PC-9 (cell line): Measurements from ENCODE around the gene CNIH3. TPM values are rescaled to one million over a fixed set of nuclear protein-coding genes. Genes with fewer than 3 reads are reported as not detected.

Experiments used
- BruUV-seq: library from RNA; stranded (reverse); fragments of 400-500 nt; replicated peaks from 2 replicates; lab custom pipeline; 2021; lab: Mats Ljungman, UMichigan
- CTCF ChIA-PET: fragments of 300-600 bp; sonication (Branson Sonifier 250); formaldehyde crosslinking; loops from one replicate; lab custom pipeline; 2022; ENCODE audit warnings: antibody characterized with exemption; lab: Charles Lee
- POLR2A ChIA-PET: fragments of 300-600 bp; sonication (Branson Sonifier 250); formaldehyde crosslinking; loops from one replicate; lab custom pipeline; 2022; ENCODE audit warnings: antibody characterized with exemption; ENCODE audit not compliant: unreplicated experiment; lab: Charles Lee
- DNase-seq, 2 experiments: peaks; one replicate each; pipeline versions ENCODE4 v3.0.0 to v3.0.0-alpha.2; 2015 to 2022; ENCODE audit warnings: mixed read lengths in 1 of 2
- H2AFZ ChIP-seq: fragments of 200-600 bp; sonication (generic); 2 replicates; pipeline ENCODE4 v1.8.1; 2017; ENCODE audit warnings: antibody characterized with exemption
- H3F3A ChIP-seq: fragments of 200-600 bp; sonication (generic); 2 replicates; pipeline ENCODE4 v1.8.1; 2017; ENCODE audit warnings: antibody characterized with exemption, mild to moderate bottlenecking, low read depth; ENCODE audit not compliant: insufficient read depth
- H3K27ac ChIP-seq: fragments of 200-600 bp; sonication (generic); 2 replicates; pipeline ENCODE4 v1.6.1; 2016; ENCODE audit warnings: mixed run types
- H3K27me3 ChIP-seq: fragments of 200-600 bp; sonication (generic); 2 replicates; pipeline ENCODE4 v1.6.1; 2016; ENCODE audit warnings: low read depth, mixed run types; ENCODE audit not compliant: insufficient read depth
- H3K36me3 ChIP-seq: fragments of 200-600 bp; sonication (generic); 2 replicates; pipeline ENCODE4 v1.6.1; 2016; ENCODE audit warnings: low read depth, mixed run types
- H3K4me1 ChIP-seq: fragments of 200-600 bp; sonication (generic); replicated peaks from 2 replicates; pipeline ENCODE4 v1.6.1; 2016; ENCODE audit warnings: mixed run types; ENCODE audit not compliant: insufficient read depth
- H3K4me2 ChIP-seq: fragments of 200-600 bp; sonication (generic); 2 replicates; pipeline ENCODE4 v1.6.1; 2017; ENCODE audit warnings: mixed run types
- H3K4me3 ChIP-seq: fragments of 200-600 bp; sonication (generic); 2 replicates; pipeline ENCODE4 v1.6.1; 2016; ENCODE audit warnings: mixed run types
- H3K79me2 ChIP-seq: fragments of 200-600 bp; sonication (generic); 2 replicates; pipeline ENCODE4 v1.6.1; 2017; ENCODE audit warnings: low read depth, mixed run types
- H3K9me2 ChIP-seq: fragments of 200-600 bp; sonication (generic); 2 replicates; pipeline ENCODE4 v1.8.1; 2017; ENCODE audit warnings: mild to moderate bottlenecking; ENCODE audit not compliant: insufficient read depth
- H3K9me3 ChIP-seq: fragments of 200-600 bp; sonication (generic); 2 replicates; pipeline ENCODE4 v1.8.1; 2016; ENCODE audit warnings: low read depth; ENCODE audit not compliant: insufficient read depth
- H4K20me1 ChIP-seq: fragments of 200-600 bp; sonication (generic); 2 replicates; pipeline ENCODE4 v1.8.1; 2017; ENCODE audit not compliant: insufficient read depth
- CTCF ChIP-seq: fragments of 200-600 bp; sonication (generic); conservative IDR thresholded peaks from 2 replicates; pipeline ENCODE4 v1.6.1; 2017; ENCODE audit warnings: mixed run types, antibody characterized with exemption, mild to moderate bottlenecking, moderate library complexity
- EZH2 ChIP-seq: fragments of 200-600 bp; sonication (generic); IDR thresholded peaks from 2 replicates; pipeline ENCODE4 v1.8.0; 2017; ENCODE audit warnings: antibody characterized with exemption, low read depth
- intact Hi-C: fragments of 100-400 bp; cut with micrococcal nuclease; formaldehyde crosslinking; loops from one replicate; pipeline ENCODE4 v1.10.0; 2022; ENCODE audit not compliant: unreplicated experiment
- total RNA-seq: library from RNA; stranded (reverse); gene quantifications from 2 replicates; pipeline ENCODE4 v1.2.3, GENCODE V29; 2021

Gene CNIH3
- total RNA-seq, 1 experiment from 2014 or later: 8.4 TPM

GRCh38 chr1:224583774-224584173 lies 32.3 kb upstream of the CNIH3 start:
- no peaks in the 10 kb centered on the region for H4K20me1 ChIP-seq
- peaks cover 11% of the 10 kb centered on the region; the same call in 1 of the 2 replicates for H3K4me1 ChIP-seq
- ChIA-PET CTCF (interaction anchor here (0.6 kb wide), 1 partner anchor 260 kb away, joined by 3 read pairs; no protein-coding TSS in a partner anchor), POLR2A (no interaction called here)
- H2AFZ ChIP-seq: no peak overlapping the region
- H3K36me3 ChIP-seq: 0 out of 2 replicates have a peak, but pooled peaks cover 8% of the 10 kb centered on the region
- H3K9me3 ChIP-seq: peaks cover 6% of the 10 kb centered on the region; the same call in 1 of the 2 replicates
- H3K9me2 ChIP-seq: no peaks in the 10 kb centered on the region
- no peaks in the 10 kb centered on the region for H3K79me2 ChIP-seq
- no peak overlapping the region for H3K27ac ChIP-seq
- intact Hi-C loops: no loop called here
- H3K4me2 ChIP-seq: no peak overlapping the region
- H3K4me3 ChIP-seq: no peak overlapping the region
- TF ChIP-seq CTCF: no peak
- TF ChIP-seq EZH2: no peak
- BruUV-seq: no TSS peak
- no peaks in the 10 kb centered on the region for H3F3A ChIP-seq
- H3K27me3 ChIP-seq: no peaks in the 10 kb centered on the region
- DNase-seq: no peak

DNA sequence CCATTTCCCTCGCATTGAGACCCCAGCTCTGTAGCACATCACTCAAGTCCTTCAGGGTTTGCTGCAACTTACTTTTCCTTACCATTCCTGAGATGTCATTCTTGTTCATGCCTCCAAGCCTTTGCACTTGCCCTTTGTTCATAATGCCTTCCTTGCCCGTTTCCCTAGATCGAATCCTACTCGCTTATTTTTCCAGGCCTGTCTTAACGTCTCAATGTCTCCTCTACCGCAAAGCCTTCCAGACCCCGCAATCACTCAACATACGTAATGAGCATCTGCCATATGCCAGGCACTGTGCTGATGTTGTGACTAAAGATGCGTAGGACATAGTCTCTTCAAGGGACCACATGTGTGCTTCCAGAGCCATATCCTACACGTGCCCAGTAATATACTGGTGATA lies 31.1 kb upstream of the CNIH3 start:
- CTCF ChIA-PET: no interaction called here
- no peak for DNase-seq
- H3K27ac ChIP-seq: no peak overlapping the region
- no peaks in the 10 kb centered on the region for H4K20me1 ChIP-seq
- H3K27me3 ChIP-seq: no peaks in the 10 kb centered on the region
- intact Hi-C loops: no loop called here
- H3K9me2 ChIP-seq: no peaks in the 10 kb centered on the region
- BruUV-seq: no TSS peak
- no peaks in the 10 kb centered on the region for H3K79me2 ChIP-seq
- H3K36me3 ChIP-seq: 0 out of 2 replicates have a peak, but pooled peaks cover 8% of the 10 kb centered on the region
- H3K4me2 ChIP-seq: no peak overlapping the region
- H3K4me1 ChIP-seq: 0 out of 2 replicates have a peak, but pooled peaks cover under 1% of the 10 kb centered on the region
- H3K9me3 ChIP-seq: peaks cover 6% of the 10 kb centered on the region; the same call in 1 of the 2 replicates
- POLR2A ChIA-PET: no interaction called here
- no peaks in the 10 kb centered on the region for H3F3A ChIP-seq
- no peak overlapping the region for H3K4me3 ChIP-seq
- no peak overlapping the region for H2AFZ ChIP-seq
- TF ChIP-seq EZH2 (no peak), CTCF (no peak)

- Histone ChIP-seq H3K4me3 (no peak overlapping the region), H3K4me1 (no peaks in the 10 kb centered on the region), H3F3A (no peaks in the 10 kb centered on the region), H3K79me2 (no peaks in the 10 kb centered on the region), H3K9me3 (peaks cover 6% of the 10 kb centered on the region; the same call in 1 of the 2 replicates), H2AFZ (no peak overlapping the region), H3K4me2 (no peak overlapping the region), H3K27ac (no peak overlapping the region), H3K9me2 (no peaks in the 10 kb centered on the region), H3K36me3 (0 out of 2 replicates have a peak, but pooled peaks cover 8% of the 10 kb centered on the region), H3K27me3 (no peaks in the 10 kb centered on the region), H4K20me1 (no peaks in the 10 kb centered on the region)
- no peak for TF ChIP-seq EZH2
- no peak for TF ChIP-seq CTCF
- BruUV-seq: no TSS peak
- intact Hi-C loops: no loop called here
- no peak for DNase-seq
- ChIA-PET POLR2A (no interaction called here), CTCF (no interaction called here)
Measured at GRCh38 chr1:224587051-224587450, 29.1 kb upstream of the CNIH3 start.
